WTC11 (cell line): ENCODE data around the gene JAKMIP3. TPM values are rescaled to one million over a fixed set of nuclear protein-coding genes. Genes with fewer than 3 reads are reported as not detected.

Experiments used
- ATAC-seq: fragments of 200-7000 bp; cut with Tn5 transposase; 2 replicates; pipeline ENCODE4 v1.10.0; 2021; ENCODE audit warnings: mild to moderate bottlenecking, moderate library complexity
- CTCF ChIA-PET: fragments of 300-600 bp; sonication (Branson Sonifier 250); formaldehyde crosslinking; loops from one replicate; lab custom pipeline; 2021; ENCODE audit warnings: antibody characterized with exemption; lab: Charles Lee
- POLR2A ChIA-PET: fragments of 350-600 bp; sonication (Branson Sonifier 250); formaldehyde crosslinking; loops from one replicate; lab custom pipeline; 2021; ENCODE audit warnings: antibody characterized with exemption; lab: Charles Lee
- DNase-seq: peaks from one replicate; pipeline ENCODE4 v3.0.0; 2021; ENCODE audit warnings: low spot score
- H3K27ac Mint-ChIP-seq: 2 replicates; pipeline ENCODE4 v1.8.0; 2021; ENCODE audit warnings: mixed read lengths
- H3K27me3 Mint-ChIP-seq: 2 replicates; pipeline ENCODE4 v1.8.0; 2021; ENCODE audit warnings: low read depth, mild to moderate bottlenecking, moderate library complexity, mixed read lengths
- H3K36me3 Mint-ChIP-seq: 2 replicates; pipeline ENCODE4 v1.8.0; 2021; ENCODE audit warnings: mixed read lengths
- H3K4me1 Mint-ChIP-seq: 2 replicates; pipeline ENCODE4 v1.8.0; 2022; ENCODE audit warnings: mixed read lengths
- H3K4me3 Mint-ChIP-seq: 2 replicates; pipeline ENCODE4 v1.8.0; 2021; ENCODE audit warnings: mild to moderate bottlenecking, moderate library complexity, mixed read lengths
- H3K9me3 Mint-ChIP-seq: 2 replicates; pipeline ENCODE4 v1.8.0; 2021; ENCODE audit warnings: mixed read lengths
- AFF4 ChIP-seq: sonication (generic); formaldehyde crosslinking; IDR thresholded peaks from 2 replicates; pipeline ENCODE4 v1.8.1; 2023; ENCODE audit warnings: mild to moderate bottlenecking, missing genetic modification reagents, borderline replicate concordance
- AR ChIP-seq: fragments of 250-450 bp; sonication (Bioruptor Pico); IDR thresholded peaks from 2 replicates; pipeline ENCODE4 v1.9.0; 2021; ENCODE audit warnings: mild to moderate bottlenecking
- CREB1 ChIP-seq: sonication (generic); formaldehyde crosslinking; IDR thresholded peaks from 2 replicates; pipeline ENCODE4 v1.8.0; 2023; ENCODE audit warnings: mild to moderate bottlenecking, missing genetic modification reagents
- EMX1 ChIP-seq: fragments of 250-450 bp; sonication (Bioruptor Pico); IDR thresholded peaks from 2 replicates; pipeline ENCODE4 v1.8.0; 2021; ENCODE audit warnings: mild to moderate bottlenecking
- ERG ChIP-seq: fragments of 250-450 bp; sonication (Bioruptor Pico); IDR thresholded peaks from 2 replicates; pipeline ENCODE4 v1.8.0; 2021; ENCODE audit warnings: mild to moderate bottlenecking
- ESRRA ChIP-seq: sonication (generic); formaldehyde crosslinking; IDR thresholded peaks from 2 replicates; pipeline ENCODE4 v1.8.1; 2022; ENCODE audit warnings: mild to moderate bottlenecking, missing genetic modification reagents, borderline replicate concordance
- FOXJ3 ChIP-seq: sonication (generic); formaldehyde crosslinking; IDR thresholded peaks from 2 replicates; pipeline ENCODE4 v1.9.0; 2021; ENCODE audit warnings: missing genetic modification reagents, mild to moderate bottlenecking, borderline replicate concordance
- FOXP4 ChIP-seq: sonication (generic); formaldehyde crosslinking; IDR thresholded peaks from 2 replicates; pipeline ENCODE4 v1.8.0; 2022; ENCODE audit warnings: mild to moderate bottlenecking, missing genetic modification reagents
- GRHL2 ChIP-seq: fragments of 250-450 bp; sonication (Bioruptor Pico); IDR thresholded peaks from 2 replicates; pipeline ENCODE4 v1.8.0; 2022; ENCODE audit warnings: mild to moderate bottlenecking, moderate library complexity; ENCODE audit not compliant: insufficient replicate concordance, severe bottlenecking
- GTF2I ChIP-seq: fragments of 250-450 bp; sonication (Bioruptor Pico); conservative IDR thresholded peaks from 2 replicates; pipeline ENCODE4 v1.4.0; 2021; ENCODE audit warnings: mild to moderate bottlenecking
- MYBL2 ChIP-seq: sonication (generic); formaldehyde crosslinking; IDR thresholded peaks from 2 replicates; pipeline ENCODE4 v1.8.1; 2023; ENCODE audit warnings: mild to moderate bottlenecking, moderate library complexity, missing genetic modification reagents
- NFATC4 ChIP-seq: fragments of 250-450 bp; sonication (Bioruptor Pico); IDR thresholded peaks from 2 replicates; pipeline ENCODE4 v1.9.0; 2021; ENCODE audit warnings: mild to moderate bottlenecking
- OVOL2 ChIP-seq: fragments of 250-450 bp; sonication (Bioruptor Pico); IDR thresholded peaks from 2 replicates; pipeline ENCODE4 v1.9.0; 2021; ENCODE audit warnings: mild to moderate bottlenecking, borderline replicate concordance
- PRDM15 ChIP-seq: sonication (generic); formaldehyde crosslinking; IDR thresholded peaks from 2 replicates; pipeline ENCODE4 v1.8.0; 2022; ENCODE audit warnings: missing genetic modification reagents
- PRRX2 ChIP-seq: fragments of 250-450 bp; sonication (Bioruptor Pico); IDR thresholded peaks from 2 replicates; pipeline ENCODE4 v1.8.0; 2021; ENCODE audit warnings: mild to moderate bottlenecking
- RELA ChIP-seq: sonication (generic); formaldehyde crosslinking; IDR thresholded peaks from 2 replicates; pipeline ENCODE4 v1.8.1; 2022; ENCODE audit warnings: missing genetic modification reagents, mild to moderate bottlenecking, borderline replicate concordance
- TP53 ChIP-seq: sonication (generic); formaldehyde crosslinking; IDR thresholded peaks from 2 replicates; pipeline ENCODE4 v1.8.1; 2023; ENCODE audit warnings: mild to moderate bottlenecking, missing genetic modification reagents
- ZNF219 ChIP-seq: sonication (generic); formaldehyde crosslinking; IDR thresholded peaks from 2 replicates; pipeline ENCODE4 v1.8.0; 2023; ENCODE audit warnings: missing genetic modification reagents, mild to moderate bottlenecking, borderline replicate concordance
- ZNF232 ChIP-seq: sonication (generic); formaldehyde crosslinking; IDR thresholded peaks from 2 replicates; pipeline ENCODE4 v1.8.0; 2022; ENCODE audit warnings: mild to moderate bottlenecking, missing genetic modification reagents
- total RNA-seq: library from RNA; stranded (reverse); gene quantifications from 3 replicates; pipeline ENCODE4 v1.2.3, GENCODE V29; 2021

The JAKMIP3 gene
- total RNA-seq, 1 experiment from 2014 or later = 1.7 TPM

- no peak for TF ChIP-seq PRDM15
- no peak for TF ChIP-seq MYBL2 (CRISPR knock-in tag)
These were observed 5.0 kb downstream of the JAKMIP3 start (continued) for GRCh38 chr10:132070724-132071123.

GRCh38 chr10:132071667-132072066 is 5.9 kb downstream of the JAKMIP3 start:
- CTCF ChIA-PET = no interaction called here
- POLR2A ChIA-PET = no interaction called here
- Mint-ChIP-seq H3K4me3 (no peak overlapping the region), H3K9me3 (peaks cover 7% of the 10 kb centered on the region), H3K36me3 (no peaks in the 10 kb centered on the region), H3K27me3 (no peaks in the 10 kb centered on the region), H3K4me1 (peaks cover 3% of the 10 kb centered on the region; the same call in 1 of the 2 replicates), H3K27ac (no peak overlapping the region)
- no peak for ATAC-seq
- TF ChIP-seq EMX1 (CRISPR knock-in tag) = no peak
- TF ChIP-seq ESRRA = no peak
- TF ChIP-seq AR (CRISPR knock-in tag) = no peak
- TF ChIP-seq RELA (CRISPR knock-in tag) = no peak
- TF ChIP-seq NFATC4 (CRISPR knock-in tag) = no peak
- no peak for TF ChIP-seq ZNF219 (CRISPR knock-in tag)
- no peak for TF ChIP-seq ERG
- DNase-seq = no peak

- H3K27ac Mint-ChIP-seq = no peak overlapping the region
- no peak for ATAC-seq
- H3K4me3 Mint-ChIP-seq = no peak overlapping the region
- H3K9me3 Mint-ChIP-seq = peaks cover 7% of the 10 kb centered on the region
- POLR2A ChIA-PET = no interaction called here
- no peak for DNase-seq
- CTCF ChIA-PET = no interaction called here
- H3K36me3 Mint-ChIP-seq = no peaks in the 10 kb centered on the region
- H3K4me1 Mint-ChIP-seq = peaks cover 20% of the 10 kb centered on the region
- no peaks in the 10 kb centered on the region for H3K27me3 Mint-ChIP-seq
- TF ChIP-seq FOXP4 = no peak
- TF ChIP-seq AFF4 = no peak
- no peak for TF ChIP-seq PRRX2 (CRISPR knock-in tag)
- TF ChIP-seq TP53 (CRISPR knock-in tag) = no peak
- TF ChIP-seq CREB1 (CRISPR knock-in tag) = no peak
- no peak for TF ChIP-seq OVOL2
- no peak for TF ChIP-seq GRHL2
- TF ChIP-seq FOXJ3 = no peak
- no peak for TF ChIP-seq ZNF232 (CRISPR knock-in tag)
- no peak for TF ChIP-seq GTF2I (CRISPR knock-in tag)
These were observed 10.3 kb downstream of the JAKMIP3 start for GRCh38 chr10:132075909-132076577.
